K562 (cell line): ENCODE measurements around the gene MYO3A. TPM values are rescaled to one million over a fixed set of nuclear protein-coding genes. Genes with fewer than 3 reads are reported as not detected.

Source experiments
- ATAC-seq: fragments of 200-7000 bp; cut with Tn5 transposase; 3 replicates; pipeline ENCODE4 v1.9.1; 2020; ENCODE audit warnings: moderate library complexity
- BruUV-seq: library from RNA; stranded (reverse); fragments of 400-500 nt; replicated peaks from 2 replicates; lab custom pipeline; 2021; lab: Mats Ljungman, UMichigan
- CTCF ChIA-PET: fragments of 300-600 bp; formaldehyde crosslinking; extraction: SDS; loops from one replicate; lab custom pipeline; 2021; ENCODE audit warnings: low intra/inter-chr PET ratio; lab: Yijun Ruan, JAX
- POLR2A ChIA-PET: fragments of 300-600, 350-650 bp; sonication (Branson Sonifier 250); formaldehyde crosslinking; extraction: SDS; loops from one replicate; lab custom pipeline; 2021; ENCODE audit warnings: antibody characterized with exemption, inconsistent platforms; lab: Yijun Ruan, JAX
- DNase-seq, 4 experiments: peaks; one replicate each; pipeline versions ENCODE4 v3.0.0 to v3.0.0-alpha.2; 2011 to 2018; ENCODE audit warnings: low spot score in 3 of 4, mixed read lengths in 3 of 4; ENCODE audit errors: extremely low read depth in 1 of 4
- FAIRE-seq: peaks from 2 replicates; lab custom pipeline; 2011; peaks lifted over from hg19 to GRCh38; lab: Jason Lieb, UNC
- H2AFZ ChIP-seq: 2 replicates; pipeline ENCODE4 v1.6.0; 2011; ENCODE audit warnings: low read depth, low read length, control low read depth, inconsistent platforms
- H3K27ac ChIP-seq: fragments of 200-600 bp; 3 replicates; pipeline ENCODE4 v1.8.0; 2011; ENCODE audit warnings: low read depth, mild to moderate bottlenecking, control low read depth, inconsistent platforms, low read length, moderate library complexity, mixed read lengths; ENCODE audit errors: extremely low read depth
- H3K27me3 ChIP-seq, 2 experiments: fragments of 300-600 bp in 1 of 2; 2 replicates in 1 of 2; 3 replicates in 1 of 2; pipeline versions ENCODE4 v1.6.0 to v1.8.0; 2011; ENCODE audit warnings: inconsistent platforms in 2 of 2, low read length in 2 of 2, mild to moderate bottlenecking in 1 of 2, mixed read lengths in 1 of 2, moderate library complexity in 1 of 2; ENCODE audit not compliant: control insufficient read depth in 2 of 2, insufficient read depth in 2 of 2
- H3K36me3 ChIP-seq: fragments of 300-600 bp; 3 replicates; pipeline ENCODE4 v1.8.0; 2011; ENCODE audit warnings: mild to moderate bottlenecking, low read length, inconsistent platforms; ENCODE audit not compliant: control insufficient read depth, insufficient read depth
- H3K4me1 ChIP-seq, 2 experiments: fragments of 200-600 bp in 1 of 2; replicated peaks in 1 of 2; 2 replicates in 1 of 2; 3 replicates in 1 of 2; pipeline versions ENCODE4 v1.5.1 to v1.8.0; 2011; ENCODE audit warnings: inconsistent platforms in 2 of 2, low read length in 2 of 2, mild to moderate bottlenecking in 1 of 2, mixed read lengths in 1 of 2, moderate library complexity in 1 of 2; ENCODE audit not compliant: control insufficient read depth in 2 of 2, insufficient read depth in 2 of 2
- H3K4me2 ChIP-seq: 2 replicates; pipeline ENCODE4 v1.6.1; 2011; ENCODE audit warnings: low read length, control low read depth, inconsistent platforms, mixed read lengths; ENCODE audit not compliant: insufficient read depth
- H3K4me3 ChIP-seq: fragments of 200-600 bp; sonication (generic), shearing (Covaris generic); 2 replicates; pipeline ENCODE4 v1.5.1; 2016; ENCODE audit warnings: control low read depth, inconsistent platforms
- H3K79me2 ChIP-seq: fragments of 200-600 bp; 3 replicates; pipeline ENCODE4 v1.8.0; 2011; ENCODE audit warnings: low read length, inconsistent platforms; ENCODE audit not compliant: control insufficient read depth, insufficient read depth
- H3K9ac ChIP-seq, 2 experiments: 2 replicates each; pipeline versions ENCODE4 v1.6.0 to v1.6.1; 2011; ENCODE audit warnings: low read depth in 2 of 2, low read length in 2 of 2, control low read depth in 1 of 2, inconsistent platforms in 1 of 2, mild to moderate bottlenecking in 1 of 2, mixed read lengths in 1 of 2; ENCODE audit not compliant: insufficient read depth in 1 of 2
- H3K9me1 ChIP-seq: one replicate; pipeline ENCODE4 v1.6.0; 2011; ENCODE audit warnings: inconsistent platforms, mild to moderate bottlenecking, low read length, moderate library complexity; ENCODE audit not compliant: control insufficient read depth, insufficient read depth
- H3K9me3 ChIP-seq: replicated peaks from 2 replicates; pipeline ENCODE4 v1.5.1; 2011; ENCODE audit warnings: low read depth, low read length, inconsistent platforms; ENCODE audit not compliant: control insufficient read depth, insufficient read depth
- H4K20me1 ChIP-seq: replicated peaks from 2 replicates; pipeline ENCODE4 v1.6.1; 2011; ENCODE audit warnings: low read length, inconsistent platforms, mixed read lengths; ENCODE audit not compliant: control insufficient read depth, insufficient read depth
- KLF13 ChIP-seq: fragments of 450-650 bp; IDR thresholded peaks from 2 replicates; pipeline ENCODE4 v1.6.1; 2016; ENCODE audit warnings: missing genetic modification characterization, low read depth, mild to moderate bottlenecking, missing compliant biosample characterization, moderate library complexity, borderline replicate concordance
- MEF2D ChIP-seq: conservative IDR thresholded peaks from 2 replicates; pipeline ENCODE4 v1.6.1; 2016; ENCODE audit warnings: low read depth, missing genetic modification characterization, missing compliant biosample characterization
- NCOR1 ChIP-seq: fragments of 450-650 bp; IDR thresholded peaks from 2 replicates; pipeline ENCODE4 v1.6.1; 2016; ENCODE audit warnings: mild to moderate bottlenecking, moderate library complexity
- NFATC3 ChIP-seq: fragments of 450-650 bp; IDR thresholded peaks from 2 replicates; pipeline ENCODE4 v1.6.1; 2017; ENCODE audit warnings: mild to moderate bottlenecking
- RBM15 ChIP-seq: fragments of 200-400 bp; formaldehyde crosslinking; IDR thresholded peaks from 2 replicates; pipeline ENCODE4 v1.6.1; 2018; ENCODE audit warnings: mild to moderate bottlenecking, low read length, moderate library complexity; ENCODE audit not compliant: insufficient read depth
- SAFB2 ChIP-seq: fragments of 200-400 bp; formaldehyde crosslinking; IDR thresholded peaks from 2 replicates; pipeline ENCODE4 v1.6.1; 2018; ENCODE audit warnings: borderline replicate concordance, low read length, low read depth, moderate library complexity; ENCODE audit not compliant: severe bottlenecking
- SIN3B ChIP-seq: fragments of 450-650 bp; IDR thresholded peaks from 2 replicates; pipeline ENCODE4 v1.6.1; 2017; ENCODE audit warnings: low read depth, mild to moderate bottlenecking, moderate library complexity
- U2AF1 ChIP-seq: fragments of 200-400 bp; formaldehyde crosslinking; optimal IDR thresholded peaks from 2 replicates; pipeline ENCODE3; 2017; ENCODE audit warnings: mild to moderate bottlenecking, low read depth, low read length, moderate library complexity
- ZNF140 ChIP-seq: fragments of 250-450 bp; sonication (Bioruptor Pico); IDR thresholded peaks from 2 replicates; pipeline ENCODE4 v1.8.0; 2021; ENCODE audit warnings: moderate library complexity, mild to moderate bottlenecking, inconsistent platforms
- WGBS: fragments of 100-300 bp; shearing (Covaris generic); methylation state at CpG from one replicate; pipeline ENCODE4 v1.1.6; 2016; ENCODE audit warnings: low coverage, mixed read lengths; ENCODE audit not compliant: insufficient coverage; ENCODE audit errors: missing lambda C conversion rate; 5-methylcytosine and 5-hydroxymethylcytosine counted together
- in situ Hi-C: fragments of 300-500 bp; cut with MboI; formaldehyde crosslinking; loops from 4 replicates; pipeline ENCODE4 v1.15.0; 2018; ENCODE audit warnings: inconsistent platforms, mixed read lengths
- intact Hi-C: fragments of 100-400 bp; cut with micrococcal nuclease; formaldehyde crosslinking; loops from 2 replicates; pipeline ENCODE4 v1.14.2; 2022
- polyA plus RNA-seq, 8 experiments: library from polyadenylated mRNA; depleted of rRNA in 4 of 8; stranded (reverse) in 5 of 8; unstranded in 3 of 8; fragments of >200 nt; fragmentation: Nextera tagmentation in 2 of 8; fragmentation: Illumina TruSeq in 1 of 8; extraction: Ambion mirVana in 2 of 8; extraction: Trizol in 1 of 8; gene quantifications; 2 replicates each; pipeline versions ENCODE4 v1.2.1 to v1.2.3, GENCODE V29; 2011 to 2014; ENCODE audit warnings: inconsistent platforms in 1 of 8, missing spikeins in 1 of 8
- total RNA-seq, 7 experiments: library from RNA; depleted of rRNA in 6 of 7; stranded (reverse); fragments of >200 nt in 6 of 7; fragmentation: Illumina TruSeq in 2 of 7; extraction: Trizol in 2 of 7; gene quantifications; 2 replicates each; pipeline versions ENCODE4 v1.2.1 to v1.2.3, GENCODE V29; 2011 to 2021; ENCODE audit warnings: low replicate concordance in 1 of 7
- TF ChIP-seq, protein P1 (sequence below), 2 experiments: fragments of 450-650 bp; IDR thresholded peaks; 2 replicates each; pipeline ENCODE4 v1.6.1; 2016

MYO3A gene
- total and polyA plus RNA-seq, 9 of the 15 experiments (the other 6 are each of a cell fraction or from before 2014, with no cell fraction given), result not detected

DNA sequence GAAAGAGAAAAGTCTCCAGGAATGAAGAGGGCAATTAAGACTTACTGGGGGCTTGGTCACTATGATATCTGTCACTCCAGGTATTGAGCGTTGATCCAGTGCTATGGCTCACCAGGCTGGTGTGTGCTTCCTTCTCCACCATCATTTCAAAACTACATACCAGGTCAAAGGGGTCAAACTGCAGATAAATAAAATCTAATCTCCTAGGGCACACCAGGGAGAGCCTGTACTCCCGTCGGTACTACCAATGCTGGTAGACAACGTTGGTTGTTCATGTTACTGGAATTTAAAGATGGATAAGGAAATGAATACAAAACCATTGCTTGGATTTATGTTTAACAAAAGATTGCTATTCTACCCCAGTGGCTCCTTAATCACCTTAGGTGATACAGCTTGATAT, 118.3 kb downstream of the MYO3A start:
- TF ChIP-seq KLF13 (no peak), SIN3B (no peak), MEF2D (tag) (no peak), U2AF1 (no peak), NFATC3 (no peak), NCOR1 (no peak), ZNF140 (CRISPR knock-in tag) (no peak), RBM15 (no peak), SAFB2 (no peak)
- TF ChIP-seq, protein P1, sequence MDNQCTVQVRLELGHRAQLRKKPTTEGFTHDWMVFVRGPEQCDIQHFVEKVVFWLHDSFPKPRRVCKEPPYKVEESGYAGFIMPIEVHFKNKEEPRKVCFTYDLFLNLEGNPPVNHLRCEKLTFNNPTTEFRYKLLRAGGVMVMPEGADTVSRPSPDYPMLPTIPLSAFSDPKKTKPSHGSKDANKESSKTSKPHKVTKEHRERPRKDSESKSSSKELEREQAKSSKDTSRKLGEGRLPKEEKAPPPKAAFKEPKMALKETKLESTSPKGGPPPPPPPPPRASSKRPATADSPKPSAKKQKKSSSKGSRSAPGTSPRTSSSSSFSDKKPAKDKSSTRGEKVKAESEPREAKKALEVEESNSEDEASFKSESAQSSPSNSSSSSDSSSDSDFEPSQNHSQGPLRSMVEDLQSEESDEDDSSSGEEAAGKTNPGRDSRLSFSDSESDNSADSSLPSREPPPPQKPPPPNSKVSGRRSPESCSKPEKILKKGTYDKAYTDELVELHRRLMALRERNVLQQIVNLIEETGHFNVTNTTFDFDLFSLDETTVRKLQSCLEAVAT (IDR thresholded peaks at IDR 0.05), result no peak
- TF ChIP-seq, all 486 proteins: peak for 0
- H3K4me1 ChIP-seq, result no peaks in the 10 kb centered on the region
- BruUV-seq, result no TSS peak
- WGBS, result 2% methylated on average over 4 of the region's 4 CpGs
- ATAC-seq (no peak), DNase-seq (no peak), FAIRE-seq (no peak)
- CTCF ChIA-PET, result no interaction called here
- H4K20me1 ChIP-seq, result no peaks in the 10 kb centered on the region
- POLR2A ChIA-PET, result interaction anchor here (0.7 kb wide), 1 partner anchor 10 kb away, joined by 4 read pairs; no protein-coding TSS in a partner anchor
- H3K9me3 ChIP-seq, result no peaks in the 10 kb centered on the region
- in situ Hi-C loops (no loop called here), intact Hi-C loops (no loop called here)
- no peak overlapping the region for H2AFZ ChIP-seq
- H3K79me2 ChIP-seq, result no peaks in the 10 kb centered on the region
- no peaks in the 10 kb centered on the region for H3K36me3 ChIP-seq
- no peak overlapping the region for H3K4me3 ChIP-seq
- H3K9ac ChIP-seq, result no peak overlapping the region
- no peaks in the 10 kb centered on the region for H3K9me1 ChIP-seq
- no peak overlapping the region for H3K4me2 ChIP-seq
- H3K27me3 ChIP-seq, result no peaks in the 10 kb centered on the region
- no peak overlapping the region for H3K27ac ChIP-seq
